Hepatocyte (in vitro differentiated cells): Measurements from ENCODE around the gene ATIC.

ENCODE experiments used
- CTCF ChIP-seq: fragments of 200-600 bp; sonication (generic); IDR thresholded peaks from 2 replicates; pipeline ENCODE4 v1.5.1; 2016; ENCODE audit warnings: antibody characterized with exemption, mild to moderate bottlenecking; ENCODE audit not compliant: poor library complexity
- EZH2 ChIP-seq: fragments of 200-600 bp; sonication (generic); IDR thresholded peaks from 2 replicates; pipeline ENCODE4 v1.6.1; 2016; ENCODE audit warnings: antibody characterized with exemption, mild to moderate bottlenecking, borderline replicate concordance
- EZH2phosphoT487 ChIP-seq: fragments of 200-600 bp; sonication (generic); IDR thresholded peaks from one replicate; pipeline ENCODE4 v1.6.1; 2018; ENCODE audit warnings: antibody characterized with exemption, mild to moderate bottlenecking, low read depth, moderate library complexity; ENCODE audit not compliant: unreplicated experiment, severe bottlenecking

- TF ChIP-seq CTCF (no peak), EZH2 (no peak), EZH2phosphoT487 (no peak)
These were observed 70.2 kb downstream of the ATIC start for GRCh38 chr2:215382011-215382410.
